A549 treated with ZK216348 at 1 μM for 4 hours (cell line): ENCODE data around the gene FRG2B. TPM values are rescaled to one million over a fixed set of nuclear protein-coding genes. Genes with fewer than 3 reads are reported as not detected.

Source experiments
- total RNA-seq: library from RNA; stranded (reverse); fragments of 200-300 nt; extraction: Qiagen RNA extraction; gene quantifications from 5 replicates; pipeline ENCODE4 v1.2.3, GENCODE V29; 2022; ENCODE audit warnings: low read depth

Gene FRG2B
- not detected in 5 replicates for total RNA-seq

GRCh38 chr10:133626695-133627094 is at the start of gene FRG2B:
FRG2B (minus strand) TSS chr10:133626795; CDS start chr10:133626742, 53 bp downstream.

Other genes starting within 250 kb of the FRG2B start
- 1.6 to 2.2 TPM (median 1.9 TPM) in 5 replicates for gene PAOX, start 247.5 kb downstream of the FRG2B start, total RNA-seq
- gene MTG1, start 232.6 kb downstream of the FRG2B start, total RNA-seq = 37.4 to 57.0 TPM (median 51.0 TPM) in 5 replicates
- gene SPRN, start 202.2 kb downstream of the FRG2B start, total RNA-seq = 0.17 to 0.35 TPM (median 0.27 TPM) in 5 replicates
- gene SCART1, start 172.8 kb downstream of the FRG2B start, total RNA-seq = 0.07 to 0.31 TPM (median 0.21 TPM) in 5 replicates
- 0.26 to 0.37 TPM (median 0.31 TPM) in 4 of 5 replicates, not detected in the other for gene CYP2E1, start 99.4 kb downstream of the FRG2B start, total RNA-seq
- not detected in 5 replicates for gene SYCE1, start 61.2 kb downstream of the FRG2B start, total RNA-seq